ENCODE measurements around the gene TOMM34.

TOMM34 gene

GRCh38 chr20:44960103-44960852 lies at the start of gene TOMM34:
TSS of gene TOMM34 (minus strand) at chr20:44960397. CDS start at chr20:44960333, 64 bp downstream.
- DNase-seq = peak; percentile 81

DNA sequence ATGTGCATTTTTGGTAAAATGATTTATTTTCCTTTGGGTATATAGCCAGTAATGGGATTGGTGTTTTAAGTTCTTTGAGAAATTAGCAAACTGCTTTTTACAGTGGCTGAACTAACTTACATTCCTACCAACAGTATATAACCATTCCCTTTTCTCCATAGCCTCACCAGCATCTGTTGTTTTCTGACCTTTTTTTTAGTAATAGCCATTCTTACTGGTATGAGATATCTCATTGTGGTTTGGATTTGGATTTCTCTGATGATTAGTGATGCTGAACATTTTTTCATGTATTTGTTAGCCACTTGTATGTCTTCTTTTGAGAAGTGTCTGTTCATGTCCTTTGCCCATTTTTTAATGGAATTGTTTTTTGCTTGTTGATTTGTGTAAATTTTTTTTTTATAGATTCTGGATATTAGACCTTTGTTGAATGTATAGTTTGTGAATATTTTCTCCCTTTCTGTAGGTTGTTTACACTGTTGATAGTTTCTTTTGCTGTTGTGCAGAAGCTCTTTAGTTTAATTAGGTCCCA lies 48.4 kb upstream of the TOMM34 start:
- DNase-seq = no peak

- no peak for DNase-seq
These were observed 37.5 kb upstream of the TOMM34 start for GRCh38 chr20:44997668-44998067.

- no peak for DNase-seq
These were observed 37.0 kb upstream of the TOMM34 start for GRCh38 chr20:44997171-44997570.

DNA sequence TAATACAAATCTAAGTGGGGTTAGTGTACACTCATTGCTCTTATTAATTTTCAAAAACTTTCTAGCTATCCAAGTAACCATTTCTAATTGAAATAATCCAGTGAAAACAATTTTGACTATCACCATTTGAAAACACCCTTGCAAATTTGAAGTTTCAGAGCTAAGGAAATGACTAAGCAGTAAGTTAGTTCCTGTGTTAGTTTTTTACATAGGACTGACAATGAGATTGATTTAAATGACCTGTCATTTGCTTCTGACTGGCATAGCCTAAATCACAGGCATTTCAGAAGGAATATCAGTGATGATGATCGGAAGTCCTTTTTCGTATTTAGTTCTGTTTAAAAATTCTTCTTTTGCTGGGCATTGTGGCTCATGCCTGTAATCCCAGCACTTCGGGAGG lies 33.1 kb upstream of the TOMM34 start:
- DNase-seq = no peak

DNA sequence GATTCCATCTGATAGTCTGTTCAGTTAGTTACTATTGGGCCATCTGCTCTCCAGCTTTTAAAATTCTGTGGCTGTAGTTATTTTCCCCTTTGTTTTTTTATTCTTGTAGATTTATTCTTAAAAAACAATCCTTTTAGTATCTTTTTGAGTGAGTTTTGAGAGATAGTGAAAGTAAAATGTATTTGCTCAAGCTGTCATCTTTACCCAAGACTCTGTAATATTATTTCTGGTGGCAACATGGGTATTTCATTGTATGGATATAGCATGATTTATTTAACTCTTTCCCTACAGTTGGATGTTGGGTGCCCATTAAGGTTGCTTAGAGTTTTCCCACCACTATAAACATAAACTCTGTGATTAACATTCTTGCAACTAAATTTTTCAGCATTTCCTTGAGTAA lies 30.8 kb upstream of the TOMM34 start:
- DNase-seq = no peak

GRCh38 chr20:44990425-44990824 lies 30.2 kb upstream of the TOMM34 start:
- DNase-seq = no peak

- DNase-seq = no peak
These were observed 28.5 kb upstream of the TOMM34 start for GRCh38 chr20:44988631-44989171.

DNA sequence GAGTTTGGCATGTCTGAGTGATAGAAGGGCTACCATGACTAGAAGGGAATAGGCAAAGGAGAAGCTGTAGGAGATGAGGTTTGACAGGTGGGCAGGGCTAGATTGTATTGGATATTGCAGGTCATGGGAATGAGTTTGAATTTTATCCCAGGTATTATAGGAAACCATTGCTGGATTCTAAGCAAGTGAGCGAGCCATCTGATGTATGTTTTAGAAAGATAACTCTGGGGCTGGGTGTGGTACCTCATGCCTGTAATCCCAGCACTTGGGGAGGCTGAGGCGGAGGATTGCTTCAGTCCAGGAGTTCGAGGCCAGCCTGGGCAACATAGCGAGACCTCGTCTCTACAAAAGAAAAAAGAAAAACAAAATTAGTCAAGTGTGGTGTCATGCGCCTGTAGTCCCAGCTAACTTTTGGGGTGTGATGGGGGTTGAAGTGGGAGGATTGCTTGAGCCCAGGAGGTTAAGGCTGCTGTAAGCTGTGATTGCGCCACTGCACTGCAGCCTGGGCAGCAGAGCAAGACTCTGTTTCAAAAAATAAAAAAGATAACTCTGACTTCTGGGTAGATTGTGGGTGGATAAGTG lies 23.0 kb upstream of the TOMM34 start:
- no peak for DNase-seq

DNA sequence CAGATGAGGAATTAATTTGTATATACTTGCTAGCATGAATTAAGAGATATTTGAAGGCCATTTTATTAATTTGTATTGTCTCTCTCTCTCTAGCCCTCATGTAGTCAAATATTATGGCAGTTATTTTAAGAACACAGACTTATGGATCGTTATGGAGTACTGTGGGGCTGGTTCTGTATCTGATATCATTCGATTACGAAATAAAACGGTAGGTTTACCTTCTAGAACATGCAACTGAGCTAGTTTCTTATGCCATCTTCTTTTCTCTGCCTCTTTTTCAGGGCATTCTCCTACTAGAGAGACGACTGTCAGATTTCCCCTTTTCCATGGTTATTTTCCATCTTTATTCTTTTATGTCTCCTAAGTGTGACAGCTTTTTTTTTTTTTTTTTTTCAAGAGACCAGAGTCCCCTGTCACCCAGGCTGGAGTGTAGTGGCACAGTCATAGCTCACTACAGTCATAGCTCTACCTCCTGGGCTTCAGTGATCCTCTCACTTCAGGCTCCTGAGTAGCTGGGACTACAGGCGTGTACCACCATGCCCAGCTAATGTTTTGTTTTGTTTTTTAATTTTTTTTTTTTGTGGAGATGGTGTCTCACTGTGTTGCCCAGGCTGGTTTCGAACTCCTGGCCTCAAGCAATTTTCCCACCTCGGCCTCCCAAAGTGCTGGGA lies 21.7 kb upstream of the TOMM34 start:
- DNase-seq = no peak

- no peak for DNase-seq
These were observed 19.0 kb upstream of the TOMM34 start for GRCh38 chr20:44979090-44979621.

DNA sequence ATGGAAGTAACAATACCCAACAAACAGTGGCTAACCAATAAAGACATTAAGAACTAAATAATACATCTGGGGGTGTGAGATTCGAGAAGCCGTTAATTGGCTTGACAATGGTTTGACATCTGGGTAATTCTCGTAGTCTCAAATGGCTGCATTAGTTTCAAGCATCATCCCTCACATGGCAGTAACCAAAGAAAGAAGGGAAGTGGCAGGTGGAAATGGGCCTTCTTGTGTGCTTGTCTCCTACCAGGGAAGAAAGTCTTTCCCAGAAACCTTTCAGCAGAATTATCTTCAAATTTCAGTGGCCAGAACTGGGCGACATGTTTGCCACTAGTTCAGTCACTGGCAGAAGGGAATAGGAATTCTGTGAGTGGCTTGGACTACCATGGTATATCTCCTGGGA lies 16.5 kb upstream of the TOMM34 start:
- no peak for DNase-seq

DNA sequence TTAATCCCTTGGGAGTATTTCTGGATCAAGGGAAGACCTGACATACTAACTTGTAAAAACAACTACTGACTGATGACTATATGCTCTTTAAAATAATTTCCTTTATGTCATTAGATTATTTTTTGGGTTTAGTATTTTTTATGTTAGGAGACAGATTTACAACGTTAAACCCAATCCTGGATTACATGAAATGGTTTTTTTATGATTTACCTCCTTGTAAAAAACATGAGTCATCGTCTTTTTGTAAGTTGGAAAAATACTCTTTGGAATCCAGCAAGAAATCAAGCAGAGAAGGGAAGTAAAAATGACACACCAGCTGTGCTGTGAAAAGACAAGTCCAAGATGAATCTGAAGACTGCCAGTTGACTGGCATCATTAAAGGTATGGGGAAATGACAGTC lies 12.9 kb upstream of the TOMM34 start:
- no peak for DNase-seq

GRCh38 chr20:44970243-44970757 lies 10.1 kb upstream of the TOMM34 start:
- DNase-seq = no peak

DNA sequence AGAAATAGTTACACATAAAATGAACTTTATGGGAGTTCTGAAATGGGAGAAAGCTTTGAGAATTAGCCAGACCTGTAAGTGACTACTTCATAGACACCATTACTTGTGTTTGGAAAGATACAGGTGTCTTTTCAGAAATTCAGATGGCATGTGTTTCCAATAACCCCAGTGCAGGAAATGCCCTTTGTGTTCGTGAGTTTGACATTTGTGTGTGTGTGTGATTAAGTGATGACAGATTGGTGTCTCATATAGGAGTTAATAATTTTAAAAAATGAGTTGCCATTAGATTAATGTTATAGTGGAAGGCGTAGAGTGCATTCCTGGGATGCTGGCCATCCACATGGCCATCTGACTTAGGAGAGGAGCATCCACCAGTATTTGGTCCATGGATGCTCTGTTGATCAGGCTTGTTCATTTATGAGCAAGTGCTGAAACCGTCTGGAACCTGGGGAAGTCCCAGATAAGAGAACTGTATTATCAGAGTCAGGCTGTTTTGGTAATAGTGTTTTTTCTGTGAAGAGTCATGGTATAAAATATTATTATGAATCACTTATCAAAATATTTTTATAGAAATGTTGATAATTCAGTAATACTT lies 9.2 kb upstream of the TOMM34 start:
- no peak for DNase-seq

- no peak for DNase-seq
These were observed 7.1 kb upstream of the TOMM34 start for GRCh38 chr20:44967207-44967807.

DNA sequence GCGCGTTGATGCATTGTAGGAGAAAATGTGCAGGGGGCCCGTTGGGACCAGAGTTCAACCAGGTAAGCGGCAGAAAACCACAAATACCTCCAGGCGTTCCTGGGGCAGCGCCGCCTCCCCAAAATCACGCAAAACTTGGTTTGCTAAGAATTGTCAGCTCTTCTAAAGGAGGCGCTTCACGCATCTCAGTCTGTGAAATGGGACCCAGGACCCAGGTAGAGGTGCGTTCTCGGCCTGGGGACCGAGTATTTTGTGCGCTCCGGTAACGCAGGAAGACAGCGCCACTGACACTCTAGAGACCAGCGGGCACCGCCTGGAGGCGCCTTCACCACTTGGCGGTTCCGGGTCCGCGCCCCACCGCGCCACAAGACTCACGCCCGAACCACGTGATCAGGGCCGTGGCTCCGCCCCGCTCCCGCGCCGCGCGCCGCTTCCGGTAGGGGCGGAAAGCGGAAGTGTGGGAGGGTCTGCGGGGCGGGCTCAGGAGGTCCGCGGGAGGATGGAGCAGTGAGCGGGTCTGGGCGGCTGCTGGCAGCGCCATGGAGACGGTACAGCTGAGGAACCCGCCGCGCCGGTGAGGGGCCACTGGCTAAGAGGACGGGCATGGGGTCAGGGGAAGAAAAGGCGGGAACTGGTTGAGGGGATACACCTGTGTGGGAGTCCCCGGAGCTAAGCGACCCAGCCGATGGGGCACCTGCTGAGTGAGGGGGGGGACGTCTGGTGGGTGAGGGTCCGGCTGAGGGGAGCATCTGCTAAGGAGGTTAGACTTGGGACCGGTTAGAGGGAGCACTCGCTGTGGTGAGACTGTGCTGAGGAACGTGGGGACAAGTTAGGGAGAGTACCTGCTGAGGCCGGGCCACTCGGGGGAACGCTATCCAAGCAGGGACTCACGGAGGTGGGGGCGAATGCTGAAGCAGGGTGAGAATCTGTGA lies 6.1 kb upstream of the TOMM34 start, which contains the start of gene STK4:
Gene STK4 (plus strand): TSS at position 483 of the 932 bp plus-strand sequence. CDS start 57 bp downstream, at position 540.
- DNase-seq = peak; percentile 87

GRCh38 chr20:44965651-44966029 lies 5.4 kb upstream of the TOMM34 start:
- no peak for DNase-seq

DNA sequence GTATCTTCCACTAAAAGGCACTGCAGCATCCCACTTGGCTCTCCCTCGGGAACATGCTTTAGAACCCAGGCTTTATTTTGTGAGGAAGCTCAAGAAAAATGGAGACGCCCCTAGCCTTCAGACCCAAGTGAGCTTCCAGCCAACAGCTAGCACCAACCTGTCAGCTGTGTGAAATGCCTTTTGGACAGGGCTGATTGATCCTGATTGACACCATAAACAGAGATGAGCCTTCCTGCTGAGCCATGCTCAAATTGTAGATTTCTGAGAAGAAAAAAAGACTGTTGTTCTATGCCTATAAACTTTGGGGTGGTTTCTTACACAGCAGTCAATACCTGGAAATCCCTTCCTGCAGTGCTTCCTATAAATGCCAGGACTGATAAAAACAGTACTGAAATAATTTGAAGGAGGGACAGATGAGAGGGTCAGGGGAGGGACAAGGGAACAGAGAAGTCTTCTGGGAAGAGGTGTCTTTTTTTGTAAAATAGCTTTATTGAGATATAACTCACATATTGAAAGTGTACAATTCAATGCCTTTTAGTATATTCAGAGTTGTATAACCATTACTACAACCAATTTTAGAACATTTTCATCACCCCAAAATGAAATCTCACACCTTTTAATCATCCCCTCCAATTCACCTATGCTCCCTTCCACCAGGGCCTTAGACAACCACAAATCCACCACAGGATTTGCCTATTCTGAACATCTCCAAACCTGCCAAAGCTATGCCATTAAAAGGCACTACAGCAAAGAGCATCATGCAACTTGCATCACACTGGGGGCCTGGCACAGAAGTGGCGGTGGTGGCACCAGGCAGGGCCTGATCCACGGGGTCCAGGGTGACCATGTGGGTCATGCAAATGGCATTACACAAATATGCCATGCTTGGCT lies 3.4 kb upstream of the TOMM34 start:
- DNase-seq = no peak

DNA sequence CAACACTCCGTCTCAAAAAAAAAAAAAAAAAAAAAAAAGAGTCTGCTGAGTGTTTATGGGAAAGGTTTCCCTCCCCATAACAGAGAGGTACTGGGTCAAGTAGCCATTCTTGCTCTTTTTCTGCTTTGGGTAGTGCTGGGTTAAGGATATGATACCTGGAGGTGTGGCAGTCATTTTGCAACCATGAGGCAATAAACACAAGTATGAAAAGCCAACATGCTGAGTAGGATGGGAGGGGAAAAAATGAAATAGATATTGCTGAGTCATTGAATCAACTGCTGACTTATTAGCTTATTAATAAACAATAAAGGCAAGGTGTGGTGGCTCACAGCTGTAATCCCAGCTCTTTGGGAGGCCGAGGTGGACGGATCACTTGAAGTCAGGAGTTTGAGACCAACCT lies 2.3 kb upstream of the TOMM34 start:
- no peak for DNase-seq

All from NCI-H1048 (cell line).